BE2C (cell line): ENCODE data around the gene ASCC1.

Experiments used
- DNase-seq: peaks from one replicate; pipeline ENCODE4 v3.0.0-alpha.2; 2020
- H3K27me3 ChIP-seq: fragments of 250-450 bp; sonication (Bioruptor Pico); 2 replicates; pipeline ENCODE4 v1.5.1; 2020; ENCODE audit warnings: mild to moderate bottlenecking
- H3K36me3 ChIP-seq: fragments of 250-450 bp; sonication (Bioruptor Pico); 2 replicates; pipeline ENCODE4 v1.5.1; 2020; ENCODE audit warnings: mild to moderate bottlenecking
- H3K4me1 ChIP-seq: fragments of 250-450 bp; sonication (Bioruptor Pico); 2 replicates; pipeline ENCODE4 v1.5.1; 2020
- H3K4me3 ChIP-seq: 2 replicates; pipeline ENCODE4 v1.5.1; 2011; ENCODE audit warnings: low read depth, low read length
- H3K9me3 ChIP-seq: fragments of 250-450 bp; sonication (Bioruptor Pico); 2 replicates; pipeline ENCODE4 v1.5.1; 2020
- CTCF ChIP-seq: IDR thresholded peaks from 2 replicates; pipeline ENCODE4 v1.5.1; 2012; ENCODE audit warnings: mild to moderate bottlenecking, low read depth, low read length

Gene ASCC1

GRCh38 chr10:72099600-72099921 lies 116.5 kb downstream of the ASCC1 start:
- Histone ChIP-seq H3K9me3 (no peaks in the 10 kb centered on the region), H3K4me3 (no peak overlapping the region), H3K27me3 (no peaks in the 10 kb centered on the region), H3K4me1 (peaks cover 7% of the 10 kb centered on the region), H3K36me3 (no peaks in the 10 kb centered on the region)
- no peak for DNase-seq
- no peak for TF ChIP-seq CTCF

- no peak for DNase-seq
- no peaks in the 10 kb centered on the region for H3K36me3 ChIP-seq
Measured at GRCh38 chr10:72098836-72099599, 117.1 kb downstream of the ASCC1 start.

GRCh38 chr10:72098301-72098835 lies 117.7 kb downstream of the ASCC1 start:
- Histone ChIP-seq H3K9me3 (no peaks in the 10 kb centered on the region), H3K4me3 (no peak overlapping the region), H3K27me3 (no peaks in the 10 kb centered on the region), H3K36me3 (no peaks in the 10 kb centered on the region), H3K4me1 (peaks cover 7% of the 10 kb centered on the region)
- TF ChIP-seq CTCF = no peak
- no peak for DNase-seq

More at GRCh38 chr10:72098836-72099599, 117.1 kb downstream of the ASCC1 start:
- H3K4me1 ChIP-seq = peaks cover 7% of the 10 kb centered on the region
- no peaks in the 10 kb centered on the region for H3K9me3 ChIP-seq
- no peak overlapping the region for H3K4me3 ChIP-seq
- no peak for TF ChIP-seq CTCF
- H3K27me3 ChIP-seq = no peaks in the 10 kb centered on the region

- no peaks in the 10 kb centered on the region for H3K36me3 ChIP-seq
- H3K27me3 ChIP-seq = no peaks in the 10 kb centered on the region
- no peaks in the 10 kb centered on the region for H3K9me3 ChIP-seq
- no peak for DNase-seq
- peaks cover 9% of the 10 kb centered on the region for H3K4me1 ChIP-seq
- no peak for TF ChIP-seq CTCF
- H3K4me3 ChIP-seq = no peak overlapping the region
Measured at GRCh38 chr10:72097448-72098300, 118.4 kb downstream of the ASCC1 start.

GRCh38 chr10:72096115-72097000 lies 119.7 kb downstream of the ASCC1 start:
- H3K4me3 ChIP-seq = no peak overlapping the region
- peaks cover 12% of the 10 kb centered on the region for H3K4me1 ChIP-seq
- no peak for TF ChIP-seq CTCF
- no peaks in the 10 kb centered on the region for H3K27me3 ChIP-seq
- no peak for DNase-seq
- no peaks in the 10 kb centered on the region for H3K9me3 ChIP-seq
- H3K36me3 ChIP-seq = no peaks in the 10 kb centered on the region
